Liver (tissue), 9 donors: ENCODE measurements around the gene IRS1. TPM values are rescaled to one million over a fixed set of nuclear protein-coding genes. Genes with fewer than 3 reads are reported as not detected.

Source experiments
- DNase-seq: peaks from one replicate; pipeline ENCODE4 v3.0.0-alpha.2; 2017; ENCODE audit warnings: low spot score
- H3K27ac ChIP-seq, 2 donors: one replicate each; pipeline ENCODE4 v1.7.0; 2013; ENCODE audit warnings: inconsistent platforms in 2 of 2, low read length in 2 of 2, control low read depth in 1 of 2, low read depth in 1 of 2, mild to moderate bottlenecking in 1 of 2
- H3K27me3 ChIP-seq, 4 donors: one replicate each; pipeline versions ENCODE4 v1.6.1 to v1.7.0; 2013; ENCODE audit warnings: low read length in 3 of 4, inconsistent platforms in 1 of 4, mild to moderate bottlenecking in 1 of 4, moderate library complexity in 1 of 4; ENCODE audit not compliant: control insufficient read depth in 4 of 4, insufficient read depth in 4 of 4
- H3K36me3 ChIP-seq, 4 donors: one replicate each; pipeline versions ENCODE4 v1.6.1 to v1.7.0; 2013; ENCODE audit warnings: low read length in 3 of 4, mild to moderate bottlenecking in 3 of 4, low read depth in 1 of 4, moderate library complexity in 1 of 4; ENCODE audit not compliant: control insufficient read depth in 4 of 4, insufficient read depth in 3 of 4
- H3K4me1 ChIP-seq, 4 donors: one replicate each; pipeline versions ENCODE4 v1.6.1 to v1.7.0; 2013; ENCODE audit warnings: low read length in 3 of 4, mild to moderate bottlenecking in 3 of 4, moderate library complexity in 1 of 4; ENCODE audit not compliant: control insufficient read depth in 4 of 4, insufficient read depth in 4 of 4
- H3K4me3 ChIP-seq, 3 donors: one replicate each; pipeline versions ENCODE4 v1.6.1 to v1.7.0; 2013; ENCODE audit warnings: low read length in 3 of 3, control low read depth in 1 of 3, low read depth in 1 of 3, mild to moderate bottlenecking in 1 of 3
- H3K9ac ChIP-seq, 2 donors: one replicate each; pipeline ENCODE4 v1.7.0; 2013; ENCODE audit warnings: low read length in 2 of 2, mild to moderate bottlenecking in 2 of 2, moderate library complexity in 2 of 2, control low read depth in 1 of 2, low read depth in 1 of 2
- H3K9me3 ChIP-seq, 4 donors: one replicate each; pipeline versions ENCODE4 v1.6.1 to v1.7.0; 2013; ENCODE audit warnings: low read length in 3 of 4; ENCODE audit not compliant: control insufficient read depth in 4 of 4
- CTCF ChIP-seq: fragments of 150-350 bp; IDR thresholded peaks from 2 replicates; pipeline ENCODE4 v1.5.1; 2017; ENCODE audit warnings: improper control_type of control experiment, low read depth, low read length; ENCODE audit not compliant: missing input control
- FOXA1 ChIP-seq: IDR thresholded peaks from 2 replicates; pipeline ENCODE4 v1.6.1; 2016; ENCODE audit warnings: antibody characterized with exemption
- FOXA2 ChIP-seq: IDR thresholded peaks from 2 replicates; pipeline ENCODE4 v1.6.1; 2016; ENCODE audit warnings: antibody characterized with exemption
- GABPA ChIP-seq, 2 donors: IDR thresholded peaks in 1 of 2; conservative IDR thresholded peaks in 1 of 2; 2 replicates each; pipeline ENCODE4 v1.6.1; 2016; ENCODE audit warnings: antibody characterized with exemption in 2 of 2, mild to moderate bottlenecking in 1 of 2, moderate library complexity in 1 of 2
- HNF4A ChIP-seq, 2 donors: conservative IDR thresholded peaks; 2 replicates each; pipeline ENCODE4 v1.6.1; 2016; ENCODE audit warnings: antibody characterized with exemption in 2 of 2, mild to moderate bottlenecking in 2 of 2
- HNF4G ChIP-seq: IDR thresholded peaks from 2 replicates; pipeline ENCODE4 v1.6.1; 2016; ENCODE audit warnings: antibody characterized with exemption
- JUND ChIP-seq, 2 donors: IDR thresholded peaks; 2 replicates each; pipeline ENCODE4 v1.6.1; 2016; ENCODE audit warnings: antibody characterized with exemption in 2 of 2
- MAX ChIP-seq: IDR thresholded peaks from 2 replicates; pipeline ENCODE4 v1.6.1; 2016; ENCODE audit warnings: antibody characterized with exemption
- NR2F2 ChIP-seq: IDR thresholded peaks from 2 replicates; pipeline ENCODE4 v1.6.1; 2016; ENCODE audit warnings: antibody characterized with exemption
- RAD21 ChIP-seq, 2 donors: IDR thresholded peaks; 2 replicates each; pipeline ENCODE4 v1.6.1; 2016; ENCODE audit warnings: antibody characterized with exemption in 2 of 2, mild to moderate bottlenecking in 2 of 2
- REST ChIP-seq: IDR thresholded peaks from 2 replicates; pipeline ENCODE4 v1.6.1; 2016; ENCODE audit warnings: antibody characterized with exemption, mild to moderate bottlenecking
- RXRA ChIP-seq, 2 donors: IDR thresholded peaks; 2 replicates each; pipeline ENCODE4 v1.6.1; 2017 to 2018; ENCODE audit warnings: antibody characterized with exemption in 2 of 2, mild to moderate bottlenecking in 1 of 2
- SP1 ChIP-seq: IDR thresholded peaks from 2 replicates; pipeline ENCODE4 v1.6.1; 2018; ENCODE audit warnings: antibody characterized with exemption, mild to moderate bottlenecking
- TAF1 ChIP-seq: conservative IDR thresholded peaks from 2 replicates; pipeline ENCODE4 v1.6.1; 2016; ENCODE audit warnings: antibody characterized with exemption, mild to moderate bottlenecking
- YY1 ChIP-seq: IDR thresholded peaks from 2 replicates; pipeline ENCODE4 v1.6.1; 2016; ENCODE audit warnings: antibody characterized with exemption, mild to moderate bottlenecking
- WGBS: extraction: QIAGEN DNeasy Blood & Tissue Kit; methylation state at CpG from one replicate; pipeline ENCODE4 v1.1.7; 2013; 5-methylcytosine and 5-hydroxymethylcytosine counted together
- polyA plus RNA-seq, 2 donors: library from polyadenylated mRNA; stranded (reverse) in 1 of 2; unstranded in 1 of 2; fragments of 200-250 nt in 1 of 2; fragments of >200 nt in 1 of 2; fragmentation: Nextera tagmentation in 1 of 2; extraction: Ambion mirVana in 1 of 2; gene quantifications; one replicate each; pipeline versions ENCODE4 v1.2.1 to v1.2.3, GENCODE V29; 2013 to 2015
- total RNA-seq, 2 donors: library from RNA; depleted of rRNA; stranded (reverse); fragments of >200 nt; gene quantifications; one replicate each; pipeline ENCODE4 v1.2.3, GENCODE V29; 2014
- donor health status: healthy.
- donor health status: healthy.
- donor health status: healthy.
- donor health status: healthy.
- donor health status: healthy.

The IRS1 gene
- total and polyA plus RNA-seq, 4 donors, result 7.4 to 11.6 (median 8.6) TPM

- H3K4me1 ChIP-seq, result peaks cover 2 to 59% (median 32%) of the 10 kb centered on the region in 4 donors
- no peak for TF ChIP-seq NR2F2
- no peak for TF ChIP-seq CTCF
- no peak for TF ChIP-seq GABPA (IDR thresholded peaks at IDR 0.05 in 1 of 2, conservative IDR thresholded peaks at IDR 0.05 in 1 of 2)
- no peak for TF ChIP-seq TAF1
- peak in 1 of 2 donors; percentile 10 for TF ChIP-seq HNF4A (conservative IDR thresholded peaks at IDR 0.05)
- TF ChIP-seq FOXA2, result peak; percentile 55
- no peak for TF ChIP-seq HNF4G
- peak; percentile 28 for TF ChIP-seq REST
- peak in 1 of 2 donors; percentile 15 for TF ChIP-seq RAD21 (IDR thresholded peaks at IDR 0.05)
- TF ChIP-seq MAX, result no peak
- TF ChIP-seq FOXA1, result no peak
- TF ChIP-seq RXRA (IDR thresholded peaks at IDR 0.05), result no peak
- no peak for TF ChIP-seq JUND (IDR thresholded peaks at IDR 0.05)
- TF ChIP-seq SP1, result no peak
- WGBS, result 32% methylated on average over 25 of the region's 25 CpGs
- H3K36me3 ChIP-seq, result no peaks in the 10 kb centered on the region
- peak overlapping the region; percentile 30 to 44 for H3K9ac ChIP-seq
- H3K4me3 ChIP-seq, result peak overlapping the region; percentile 50 to 91 (median 79)
- DNase-seq, result peak; percentile 35
- H3K9me3 ChIP-seq, result no peaks in the 10 kb centered on the region
- H3K27ac ChIP-seq, result peak overlapping the region; percentile 95 to 99
- no peaks in the 10 kb centered on the region for H3K27me3 ChIP-seq
Measured at GRCh38 chr2:226796012-226796839, 3.4 kb downstream of the IRS1 start.

GRCh38 chr2:226795281-226796011, 4.2 kb downstream of the IRS1 start:
- Histone ChIP-seq H3K4me1 (peaks cover 4 to 61% (median 38%) of the 10 kb centered on the region in 4 donors), H3K9ac (peak overlapping the region in 1 of 2 donors; percentile 30), H3K27me3 (no peaks in the 10 kb centered on the region), H3K4me3 (peak overlapping the region; percentile 44 to 91 (median 79)), H3K27ac (peak overlapping the region; percentile 95 to 99), H3K36me3 (no peaks in the 10 kb centered on the region), H3K9me3 (no peaks in the 10 kb centered on the region)
- WGBS, result 35% methylated on average over 26 of the region's 26 CpGs
- DNase-seq, result no peak
- TF ChIP-seq CTCF, result no peak
- peak; percentile 8 for TF ChIP-seq YY1
